Measurements from ENCODE around the gene IGFBPL1.

Gene IGFBPL1

GRCh38 chr9:38432922-38433510, 8.8 kb upstream of the IGFBPL1 start:
- no peak for DNase-seq (ENCODE audit: low read depth)

- no peak for DNase-seq (ENCODE audit: low read depth)
Measured at GRCh38 chr9:38431116-38431515, 6.9 kb upstream of the IGFBPL1 start.

GRCh38 chr9:38428062-38428461, 3.8 kb upstream of the IGFBPL1 start:
- no peak for DNase-seq (ENCODE audit: low read depth)

DNA sequence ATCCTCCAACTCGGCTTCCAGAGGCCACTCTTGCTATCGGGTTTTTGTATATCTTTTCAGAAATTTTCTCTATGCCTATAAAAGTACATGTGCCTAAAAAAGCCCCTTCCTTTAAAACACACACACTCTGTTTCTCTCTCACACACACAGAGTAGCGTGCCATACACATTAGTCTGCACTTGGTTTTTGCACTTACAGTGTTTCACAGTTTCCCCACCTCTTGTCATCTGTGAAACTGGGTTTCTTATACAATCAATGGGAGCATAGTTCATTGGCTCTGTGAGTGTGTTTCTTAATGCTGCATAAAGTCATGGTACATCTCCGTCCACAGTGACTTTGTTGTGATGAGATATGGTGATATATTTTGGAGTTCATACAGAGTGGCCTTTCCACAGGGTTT, 664 bp upstream of the IGFBPL1 start:
- DNase-seq (ENCODE audit: low read depth), result no peak

DNA sequence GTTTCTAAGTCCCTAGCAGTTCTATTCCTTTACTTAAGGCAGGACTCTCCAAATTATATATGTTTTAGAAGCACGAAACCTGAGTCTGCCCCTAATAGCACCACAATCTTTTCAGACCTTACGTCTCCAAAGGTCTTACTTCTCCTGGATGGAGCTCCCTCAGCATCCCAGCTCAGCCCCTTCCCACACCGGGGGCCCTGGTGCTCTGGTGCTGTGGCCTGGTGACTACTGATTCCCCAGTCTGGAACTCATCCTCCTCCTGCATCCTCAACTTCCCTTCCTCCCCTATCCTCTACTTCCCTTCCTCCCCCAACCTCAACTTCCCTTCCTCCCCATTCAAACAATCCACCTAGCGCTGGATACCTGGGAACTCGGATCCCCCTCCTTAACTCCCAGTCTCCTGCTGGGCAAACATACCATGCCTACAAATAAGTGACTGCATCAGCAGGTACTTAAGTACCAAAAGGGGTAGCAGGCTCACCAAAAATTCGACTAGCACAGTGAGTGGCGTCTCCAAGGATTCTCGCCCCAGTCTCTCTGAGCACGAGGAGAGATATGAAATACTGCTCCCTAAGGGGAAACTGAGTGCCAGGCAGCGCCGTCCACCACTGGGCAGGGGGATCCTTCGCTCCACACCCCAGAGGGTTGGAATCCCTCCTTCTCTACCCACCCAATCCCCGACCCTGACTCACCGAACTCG, 831 bp downstream of the IGFBPL1 start:
- DNase-seq (ENCODE audit: low read depth), result no peak

DNA sequence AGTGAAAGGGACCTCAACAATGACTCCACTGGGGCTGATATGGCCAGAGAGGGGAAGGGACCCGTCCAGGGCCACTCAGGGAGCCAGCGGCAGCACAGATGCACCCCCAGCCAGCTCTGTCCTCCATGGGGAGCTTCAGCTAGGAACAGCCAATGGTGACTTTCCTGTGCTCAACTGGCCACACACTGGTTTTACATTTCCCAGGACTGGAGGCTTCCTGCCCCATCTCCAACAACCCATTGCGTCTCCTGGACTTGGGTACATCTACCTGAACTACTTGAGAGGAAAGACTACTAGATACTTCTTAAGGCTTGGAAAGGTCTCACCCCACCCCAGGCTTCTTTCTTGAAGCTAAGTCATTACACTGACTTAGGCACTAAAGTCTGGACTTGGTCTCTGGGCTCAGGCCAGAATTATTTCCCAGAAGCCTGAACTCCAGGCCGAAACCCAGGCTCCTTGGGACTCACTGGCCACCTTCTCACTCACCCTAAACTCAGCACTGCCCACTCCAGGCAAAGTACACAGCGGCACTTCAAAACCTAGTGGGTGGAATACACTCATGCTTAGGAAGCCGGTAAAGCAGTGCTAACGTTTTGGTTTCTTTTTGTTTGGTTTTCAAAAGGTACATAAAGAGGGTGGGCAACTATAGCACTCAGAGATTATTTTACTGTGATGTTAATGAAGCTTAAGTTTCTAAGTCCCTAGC, 1.5 kb downstream of the IGFBPL1 start:
- no peak for DNase-seq (ENCODE audit: low read depth)

DNA sequence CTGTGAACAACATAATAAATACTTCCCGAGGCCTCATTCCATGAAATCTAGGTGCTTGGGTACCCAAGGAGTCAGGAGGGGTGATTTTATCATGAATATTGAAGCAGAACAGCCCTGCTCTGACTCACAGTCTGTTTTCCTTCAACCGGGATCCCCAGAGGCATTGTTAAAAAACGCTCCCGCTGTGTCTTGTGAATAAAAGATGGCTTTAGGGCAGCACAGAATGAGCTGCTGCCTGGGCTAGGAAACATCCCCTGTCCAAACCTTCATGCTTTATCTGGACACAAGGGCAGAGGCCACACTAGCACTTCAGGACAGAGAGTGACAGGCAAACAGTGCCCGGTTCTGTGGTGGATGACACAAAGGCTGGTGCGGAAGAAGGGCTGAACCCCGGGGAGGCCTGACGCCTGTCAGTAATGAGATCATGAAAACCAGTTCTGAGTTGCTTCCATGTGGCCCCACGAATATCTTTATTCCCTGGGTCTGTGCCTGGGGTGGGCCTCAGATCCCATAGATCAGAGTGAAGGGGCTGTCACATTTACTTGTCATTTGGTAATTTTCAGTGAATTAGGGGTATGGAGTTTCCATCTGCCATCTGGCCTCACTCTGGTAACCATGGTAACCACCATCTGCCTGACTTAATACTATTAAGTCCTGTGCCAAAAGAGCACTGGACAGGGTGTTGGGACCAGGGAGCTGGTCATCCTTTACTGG, 2.6 kb downstream of the IGFBPL1 start:
- no peak for DNase-seq (ENCODE audit: low read depth)

GRCh38 chr9:38419181-38419580, 5.1 kb downstream of the IGFBPL1 start:
- no peak for DNase-seq (ENCODE audit: low read depth)

DNA sequence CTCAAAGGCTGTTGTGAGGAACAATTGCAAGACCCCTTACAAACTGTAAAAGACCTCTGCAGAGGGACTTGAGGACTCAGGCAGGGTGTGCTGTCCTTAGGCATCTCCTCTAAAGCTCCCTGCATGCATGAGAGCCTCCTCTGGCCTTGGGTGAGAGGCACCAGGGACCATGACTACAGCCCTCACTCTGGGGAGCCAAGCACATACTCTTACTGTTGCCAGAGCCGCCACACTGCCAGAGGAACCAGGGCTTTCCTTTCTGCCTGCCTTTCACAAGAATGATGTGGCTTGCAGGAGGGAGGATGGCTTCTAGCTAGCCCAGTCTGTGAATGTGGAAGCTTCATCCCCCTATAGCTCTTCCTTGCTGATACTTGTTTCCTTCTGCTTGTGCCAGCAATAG, 5.9 kb downstream of the IGFBPL1 start:
- DNase-seq (ENCODE audit: low read depth), result no peak

DNA sequence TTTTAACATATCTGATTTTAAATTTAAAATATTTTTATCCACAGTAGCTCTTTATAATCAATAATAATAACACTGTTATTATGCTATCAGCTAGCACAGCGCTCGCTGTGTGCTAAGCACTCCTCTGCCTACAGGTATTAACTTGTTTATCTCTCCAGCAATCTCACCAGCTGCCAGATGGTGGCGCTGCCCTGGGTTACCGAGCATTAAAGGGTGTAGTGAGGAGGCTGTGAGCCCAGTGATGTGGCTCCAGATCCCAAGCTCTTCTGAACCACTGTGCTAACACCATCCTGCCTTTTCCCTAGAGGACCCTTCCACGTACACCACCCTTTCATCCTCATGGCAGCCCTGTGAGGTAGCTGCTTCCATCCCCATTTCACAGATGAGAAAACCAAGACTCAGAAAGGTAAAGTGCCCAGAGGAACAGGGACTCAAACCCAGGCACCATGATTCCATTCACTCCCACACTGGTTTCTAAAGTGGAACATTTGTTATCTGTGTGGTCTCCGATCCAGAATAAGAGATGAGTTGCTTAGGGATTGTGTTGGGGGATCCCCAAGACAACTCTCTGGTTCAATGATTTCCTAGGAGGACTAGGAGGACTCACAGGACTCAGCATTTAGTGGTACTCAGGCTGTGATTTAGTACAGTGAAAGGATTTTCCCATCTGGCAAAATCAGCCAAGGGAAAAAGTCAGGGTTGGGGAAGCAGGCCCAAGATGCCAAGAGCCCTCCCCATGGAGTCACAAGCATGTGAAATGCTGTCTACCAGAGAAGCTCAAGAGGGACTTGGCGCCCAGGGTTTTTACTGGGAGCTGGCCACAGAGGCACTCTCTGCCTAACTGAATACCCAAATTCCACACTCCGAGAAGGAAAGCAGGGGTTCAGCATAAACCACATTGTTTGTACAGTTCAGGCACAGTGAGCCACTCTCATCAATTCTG, 7.0 kb downstream of the IGFBPL1 start:
- DNase-seq (ENCODE audit: low read depth), result no peak

- DNase-seq (ENCODE audit: low read depth), result no peak
Measured at GRCh38 chr9:38416461-38416860, 7.8 kb downstream of the IGFBPL1 start.

GRCh38 chr9:38415856-38416255, 8.4 kb downstream of the IGFBPL1 start:
- no peak for DNase-seq (ENCODE audit: low read depth)

- DNase-seq (ENCODE audit: low read depth), result no peak
Measured at GRCh38 chr9:38414040-38414723, 10.1 kb downstream of the IGFBPL1 start.

DNA sequence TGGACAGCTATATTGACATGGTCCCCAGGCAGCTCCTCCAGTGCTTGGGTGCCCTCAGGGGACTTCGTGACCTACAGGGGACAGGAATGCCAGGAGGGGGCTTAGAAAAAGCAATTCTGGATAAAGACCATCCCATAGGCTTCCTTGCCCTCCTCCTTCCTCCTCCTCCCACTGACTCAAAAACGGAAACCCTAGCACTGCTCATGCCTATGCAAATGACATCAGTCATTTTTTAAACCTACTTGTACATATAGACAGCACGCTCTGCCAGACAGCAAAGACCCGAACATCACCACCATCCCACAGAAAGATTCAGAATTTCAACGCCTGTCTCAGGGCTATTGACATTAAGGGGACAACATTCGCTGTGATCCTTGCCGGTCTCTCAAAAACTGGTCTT, 11.0 kb downstream of the IGFBPL1 start:
- DNase-seq (ENCODE audit: low read depth), result no peak

DNA sequence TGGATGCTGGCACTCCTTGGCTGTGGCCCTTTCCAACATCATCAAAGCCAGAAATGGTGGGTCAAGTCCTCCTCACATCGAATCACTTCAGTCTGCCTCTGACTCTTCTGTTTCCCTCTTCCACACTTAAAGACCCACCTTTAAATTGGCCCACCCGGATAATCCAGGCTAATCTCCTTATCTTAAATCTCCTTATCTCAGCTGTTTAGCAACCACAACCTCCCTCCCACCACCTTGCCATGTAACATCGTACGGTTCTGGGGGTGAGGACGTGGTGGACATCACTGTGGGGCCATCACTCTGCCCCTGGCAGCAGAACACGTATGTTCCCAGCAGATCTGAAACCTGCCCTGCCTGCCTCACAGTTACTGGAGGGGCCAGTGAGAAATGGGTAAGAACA, 11.5 kb downstream of the IGFBPL1 start:
- no peak for DNase-seq (ENCODE audit: low read depth)

GRCh38 chr9:38408719-38409118, 15.5 kb downstream of the IGFBPL1 start:
- DNase-seq (ENCODE audit: low read depth), result no peak

DNA sequence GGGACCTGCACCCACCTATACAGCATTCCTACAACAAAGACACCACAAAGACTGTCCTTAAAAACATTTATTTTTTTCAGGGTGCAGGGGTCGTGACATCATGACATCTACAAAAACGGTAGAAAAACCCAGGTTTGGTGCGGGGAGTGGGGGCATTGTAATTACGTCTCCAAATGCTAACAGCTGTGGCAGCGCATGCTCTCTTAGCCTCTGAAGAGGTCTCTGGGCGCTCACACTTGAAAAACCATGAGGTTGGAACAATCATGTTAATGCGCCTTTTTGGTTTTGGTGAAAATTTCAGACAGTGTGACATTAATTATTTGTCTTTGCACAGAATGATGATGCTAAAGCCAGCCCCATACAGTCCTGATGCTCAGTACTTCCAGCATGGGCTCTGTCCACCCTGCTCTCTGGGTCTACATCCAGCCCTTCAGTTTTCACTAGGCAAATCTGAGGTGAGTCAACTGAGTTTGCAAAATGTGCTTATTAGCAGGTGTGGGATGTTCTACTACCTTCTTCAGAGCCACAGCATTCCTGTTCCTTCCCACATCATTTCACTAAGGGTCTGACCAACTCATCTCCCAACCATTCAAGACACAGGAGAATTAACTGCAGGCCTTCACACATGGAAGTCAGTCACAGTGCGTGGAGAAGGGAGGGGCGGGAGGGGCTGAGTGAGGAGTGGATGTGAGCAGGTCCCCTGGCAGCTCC, 17.6 kb downstream of the IGFBPL1 start:
- no peak for DNase-seq (ENCODE audit: low read depth)

DNA sequence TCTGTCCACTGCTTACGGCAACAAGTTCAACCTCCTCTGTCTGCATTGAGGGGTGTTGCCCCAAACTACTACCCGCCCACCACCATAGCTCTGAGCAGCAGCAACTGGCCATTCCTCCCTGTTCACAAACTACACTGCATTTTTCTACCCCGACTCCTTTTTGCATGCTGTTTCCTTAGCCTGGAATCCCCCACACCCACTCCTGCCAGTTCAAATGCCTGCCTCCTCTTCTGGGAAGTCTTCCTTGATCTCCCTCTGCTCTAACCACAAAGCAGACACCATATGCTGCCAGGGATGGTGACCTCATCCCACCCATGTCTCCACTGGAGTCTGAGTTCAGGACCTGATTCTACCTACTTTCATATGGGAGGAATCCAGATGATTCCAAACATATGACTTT, 18.5 kb downstream of the IGFBPL1 start:
- DNase-seq (ENCODE audit: low read depth), result no peak

GRCh38 chr9:38404314-38404713, 19.9 kb downstream of the IGFBPL1 start:
- no peak for DNase-seq (ENCODE audit: low read depth)

DNA sequence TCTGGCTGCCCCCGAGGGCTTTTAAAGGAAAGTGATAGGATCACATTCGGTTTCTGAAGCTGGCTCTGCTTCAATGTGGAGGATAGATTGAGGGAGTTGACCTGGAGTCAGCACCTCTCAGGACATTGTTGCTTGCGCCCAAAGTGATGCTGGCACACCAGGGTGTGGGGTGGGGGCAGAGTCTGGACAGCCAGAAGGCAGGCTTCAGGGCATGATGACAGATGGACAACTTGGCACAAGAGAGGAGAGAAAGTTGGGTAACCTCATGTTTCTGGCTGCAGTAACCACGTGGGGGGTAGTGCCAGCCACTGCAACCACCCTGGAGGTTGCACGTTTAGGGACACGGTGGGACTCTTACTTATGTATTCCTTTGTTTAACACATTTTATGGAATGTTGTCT, 22.3 kb downstream of the IGFBPL1 start:
- no peak for DNase-seq (ENCODE audit: low read depth)
